GM12865 (cell line): ENCODE data around the gene GPR119.
"Not testable (repeated sequence)": the region's sequence is repeated elsewhere in the genome, so short reads cannot be mapped to it uniquely, and the experiment has no call there.

Experiments
- DNase-seq: peaks from one replicate; pipeline ENCODE4 v3.0.0; 2010; ENCODE audit warnings: low read depth
- H3K4me3 ChIP-seq: 2 replicates; pipeline ENCODE4 v1.5.1; 2011; ENCODE audit warnings: mild to moderate bottlenecking, low read depth, low read length, control low read depth
- CTCF ChIP-seq: IDR thresholded peaks from 2 replicates; pipeline ENCODE4 v1.5.1; 2011; ENCODE audit warnings: low read length, control low read depth, low read depth, inconsistent platforms; ENCODE audit not compliant: insufficient read depth; ENCODE audit errors: missing control alignments

GPR119 gene

GRCh38 chrX:130343411-130343810 is 42.1 kb downstream of the GPR119 start:
- no peak for TF ChIP-seq CTCF
- no peak overlapping the region for H3K4me3 ChIP-seq
- DNase-seq = no peak

GRCh38 chrX:130340271-130340670 is 45.2 kb downstream of the GPR119 start:
- H3K4me3 ChIP-seq = peak overlapping the region; percentile 90
- no peak for TF ChIP-seq CTCF
- DNase-seq = no peak

GRCh38 chrX:130339408-130340222 is 45.9 kb downstream of the GPR119 start, which contains the start of gene SLC25A14:
SLC25A14 (plus strand) TSS chrX:130339919; CDS start chrX:130340279, 360 bp downstream.
- TF ChIP-seq CTCF = no peak
- peak within 1 kb of the TSS; percentile 90 for H3K4me3 ChIP-seq

GRCh38 chrX:130338869-130339268 is 46.6 kb downstream of the GPR119 start:
- peak overlapping the region; percentile 90; the same call in 1 of the 2 replicates for H3K4me3 ChIP-seq
- DNase-seq = not testable (repeated sequence)

More at GRCh38 chrX:130339408-130340222, 45.9 kb downstream of the GPR119 start, which contains the start of gene SLC25A14:
- DNase-seq = peak; percentile 80

GRCh38 chrX:130336531-130336930 is 48.9 kb downstream of the GPR119 start:
- no peak for TF ChIP-seq CTCF
- no peak overlapping the region for H3K4me3 ChIP-seq
- DNase-seq = no peak
